Stimulated activated naive CD8-positive, alpha-beta T cell treated with anti-CD3 and anti-CD28 coated beads, Interleukin-15, amount 100 ng/mL, for 72 hours (primary cell): ENCODE data around the gene LNX2.

Source experiments
- ATAC-seq: fragments of 150-1000 bp; cut with Tn5 transposase; 2 replicates; pipeline ENCODE4 v1.10.0; 2021; ENCODE audit warnings: mild to moderate bottlenecking, moderate library complexity
- DNase-seq, 2 donors: peaks; one replicate each; pipeline ENCODE4 v3.0.0; 2021 to 2022
- H3K27ac Mint-ChIP-seq, 2 donors: one replicate each; pipeline ENCODE4 v1.8.0; 2022; ENCODE audit warnings: mild to moderate bottlenecking in 2 of 2, mixed read lengths in 2 of 2, moderate library complexity in 2 of 2
- H3K27me3 Mint-ChIP-seq: one replicate; pipeline ENCODE4 v1.8.0; 2022; ENCODE audit warnings: mixed read lengths
- H3K4me1 Mint-ChIP-seq: one replicate; pipeline ENCODE4 v1.8.0; 2022; ENCODE audit warnings: mild to moderate bottlenecking, mixed read lengths
- H3K4me3 Mint-ChIP-seq, 2 donors: one replicate each; pipeline ENCODE4 v1.8.0; 2022; ENCODE audit warnings: mild to moderate bottlenecking in 2 of 2, mixed read lengths in 2 of 2, moderate library complexity in 1 of 2
- H3K9me3 Mint-ChIP-seq, 2 donors: one replicate each; pipeline ENCODE4 v1.8.0; 2022; ENCODE audit warnings: mixed read lengths in 2 of 2

LNX2 gene

DNA sequence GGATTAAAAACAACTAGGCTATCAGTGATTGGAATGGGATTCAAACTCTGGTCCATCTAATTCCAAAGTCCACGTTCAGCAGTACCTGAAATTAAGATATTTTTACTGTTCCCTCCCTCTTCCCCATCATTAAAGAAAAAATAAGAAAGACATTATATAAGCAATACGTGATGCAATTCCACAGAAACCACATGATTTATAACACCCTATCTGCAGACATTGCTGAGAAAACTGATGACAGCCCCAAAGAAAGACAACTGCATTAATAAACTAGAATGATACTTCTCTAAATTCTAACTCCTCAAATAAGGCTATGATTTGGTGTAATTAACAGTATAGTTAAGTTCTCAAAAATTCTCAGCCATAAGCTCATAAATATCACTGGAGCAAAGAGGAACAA, 19.1 kb downstream of the LNX2 start:
- no peak for ATAC-seq
- Mint-ChIP-seq H3K4me1 (peaks cover 12% of the 10 kb centered on the region), H3K4me3 (no peak overlapping the region), H3K27me3 (no peaks in the 10 kb centered on the region), H3K27ac (no peak overlapping the region), H3K9me3 (peaks cover 0 to 7% of the 10 kb centered on the region in 2 donors)
- DNase-seq = no peak

DNA sequence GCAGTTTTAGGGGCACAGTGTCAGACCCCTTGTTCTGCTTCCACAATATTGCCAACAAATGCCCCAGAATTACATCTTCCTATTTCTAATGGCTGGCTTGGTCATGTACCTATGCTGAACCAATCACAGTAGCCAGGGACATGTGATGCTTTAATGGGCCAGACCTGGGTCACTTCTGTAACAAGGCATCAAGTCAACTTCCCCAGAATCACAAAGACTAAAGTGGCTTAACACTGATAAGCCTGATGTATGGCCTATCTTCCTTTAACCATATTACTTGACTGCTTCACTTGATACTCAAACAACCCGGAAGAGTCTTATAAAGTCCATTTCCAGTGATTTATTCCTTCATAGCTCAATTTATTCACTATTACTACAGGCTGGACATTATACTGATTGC, 19.6 kb downstream of the LNX2 start:
- ATAC-seq (no peak), DNase-seq (no peak)
- peaks cover 0 to 7% of the 10 kb centered on the region in 2 donors for H3K9me3 Mint-ChIP-seq
- H3K4me1 Mint-ChIP-seq = peaks cover 12% of the 10 kb centered on the region
- H3K27me3 Mint-ChIP-seq = no peaks in the 10 kb centered on the region
- no peak overlapping the region for H3K27ac Mint-ChIP-seq
- no peak overlapping the region for H3K4me3 Mint-ChIP-seq

DNA sequence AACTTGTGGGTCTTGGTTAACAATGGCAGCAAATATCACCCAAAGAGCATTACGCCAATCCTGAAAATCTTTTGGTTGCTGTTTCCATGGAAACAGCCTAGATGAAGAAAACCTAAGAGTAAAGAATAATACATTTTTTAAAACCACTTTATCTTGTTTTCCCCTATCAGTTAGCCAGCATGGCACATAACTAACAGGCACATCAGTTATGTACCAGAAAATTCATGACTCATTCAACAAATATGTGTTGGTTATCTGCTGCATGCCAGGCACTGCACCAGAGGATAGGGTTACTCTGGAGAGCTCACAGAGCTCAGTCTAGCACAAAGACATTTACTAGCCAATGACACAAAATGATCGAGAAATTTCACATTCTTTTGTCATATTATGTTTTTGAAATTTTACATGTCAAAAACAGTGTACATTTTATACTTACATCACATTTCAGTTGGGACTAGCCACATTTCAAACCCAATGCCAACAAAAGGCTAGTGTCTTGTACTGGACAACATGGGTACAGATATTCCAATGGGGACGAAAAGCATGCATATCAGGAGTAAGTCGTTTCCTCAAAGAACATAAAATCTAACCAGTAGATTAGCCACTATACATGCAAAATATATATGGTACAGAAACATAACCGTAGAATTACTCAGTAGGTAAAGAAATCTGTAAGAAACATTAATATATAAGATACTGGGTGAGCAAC, 20.3 kb downstream of the LNX2 start:
- peaks cover 12% of the 10 kb centered on the region for H3K4me1 Mint-ChIP-seq
- peaks cover 0 to 7% of the 10 kb centered on the region in 2 donors for H3K9me3 Mint-ChIP-seq
- DNase-seq (no peak), ATAC-seq (no peak)
- no peaks in the 10 kb centered on the region for H3K27me3 Mint-ChIP-seq
- H3K4me3 Mint-ChIP-seq = no peak overlapping the region
- no peak overlapping the region for H3K27ac Mint-ChIP-seq

DNA sequence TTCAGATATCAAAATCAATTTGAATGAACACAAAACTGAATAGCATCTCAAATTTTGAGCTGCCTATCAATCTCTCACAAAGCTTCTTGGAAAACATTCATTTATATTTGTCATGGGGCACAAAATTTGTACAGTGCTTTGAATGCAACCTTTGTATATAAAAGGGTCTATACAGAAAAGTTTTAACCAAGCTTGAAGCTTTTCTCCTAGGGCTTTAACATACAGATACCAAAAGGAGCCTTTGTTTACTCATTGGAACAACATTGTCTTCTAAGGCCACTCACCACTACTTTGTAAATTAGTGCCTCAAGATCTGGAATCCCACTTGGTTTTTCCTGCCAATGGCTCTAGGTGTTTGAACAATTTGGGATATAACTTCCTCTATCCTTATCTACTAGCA, 21.2 kb downstream of the LNX2 start:
- no peak for ATAC-seq
- peaks cover 9% of the 10 kb centered on the region for H3K4me1 Mint-ChIP-seq

DNA sequence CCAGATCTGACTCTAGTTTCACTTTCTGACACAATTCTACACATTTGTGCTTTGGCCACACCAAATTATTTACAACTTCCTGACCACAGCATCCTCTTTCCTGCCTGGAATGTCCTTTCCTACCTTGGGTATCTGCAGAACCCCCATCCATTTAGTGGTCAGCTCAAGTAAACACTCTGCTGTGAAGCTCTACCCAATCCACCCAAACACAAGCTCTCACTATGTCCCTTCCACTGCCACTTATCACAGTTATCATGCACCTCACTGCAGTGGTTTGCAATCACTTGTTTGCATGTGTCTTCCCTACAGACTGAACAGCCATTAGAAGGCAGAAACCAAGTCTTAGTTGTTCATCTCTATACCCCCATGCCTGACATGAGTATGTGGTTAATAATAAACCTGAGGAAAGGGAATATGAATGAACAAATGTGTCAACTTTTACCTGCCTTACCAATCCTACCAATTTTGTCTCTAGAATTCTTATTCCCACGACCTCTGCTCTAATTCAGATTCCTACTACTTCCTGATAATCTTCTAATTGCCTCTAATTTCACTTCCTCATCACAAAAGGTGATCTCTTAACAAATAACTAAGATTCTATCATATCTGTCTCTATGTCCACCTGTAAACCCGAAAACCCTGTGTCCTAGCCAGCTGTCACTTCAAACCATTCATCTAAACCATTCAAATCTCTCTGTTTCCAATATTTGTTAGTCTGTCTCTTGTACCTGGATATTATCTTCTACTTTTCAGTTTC, 25.1 kb downstream of the LNX2 start:
- Mint-ChIP-seq H3K27me3 (no peaks in the 10 kb centered on the region), H3K9me3 (no peaks in the 10 kb centered on the region), H3K4me3 (no peak overlapping the region), H3K4me1 (no peaks in the 10 kb centered on the region), H3K27ac (no peak overlapping the region)
- DNase-seq = no peak
- no peak for ATAC-seq

More for the DNA sequence above, 21.2 kb downstream of the LNX2 start:
- peaks cover 0 to 3% of the 10 kb centered on the region in 2 donors for H3K9me3 Mint-ChIP-seq
- no peak for DNase-seq
- no peak overlapping the region for H3K4me3 Mint-ChIP-seq
- no peak overlapping the region for H3K27ac Mint-ChIP-seq
- H3K27me3 Mint-ChIP-seq = no peaks in the 10 kb centered on the region

DNA sequence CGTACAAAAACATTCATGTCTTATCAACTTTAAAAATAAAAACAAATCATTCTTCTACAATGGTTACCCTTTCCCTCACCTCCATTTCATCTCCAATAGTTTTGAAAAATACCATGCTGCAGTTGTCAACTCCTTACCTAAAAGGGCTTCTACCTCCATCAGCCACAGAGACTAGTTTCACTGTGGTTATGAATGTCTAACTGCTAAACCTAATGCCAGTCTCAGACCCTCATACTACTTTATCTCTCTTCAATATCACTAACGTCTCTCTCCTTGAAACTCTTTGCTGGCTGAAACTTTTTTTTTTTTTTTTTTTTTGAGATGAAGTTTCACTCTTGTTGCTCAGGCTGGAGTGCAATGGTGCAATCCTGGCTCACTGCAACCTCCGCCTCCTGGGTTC, 27.1 kb downstream of the LNX2 start:
- ATAC-seq = peak; percentile 92
- no peak for DNase-seq
- no peaks in the 10 kb centered on the region for H3K27me3 Mint-ChIP-seq
- no peaks in the 10 kb centered on the region for H3K9me3 Mint-ChIP-seq
- no peaks in the 10 kb centered on the region for H3K4me1 Mint-ChIP-seq
- no peak overlapping the region for H3K4me3 Mint-ChIP-seq
- no peak overlapping the region for H3K27ac Mint-ChIP-seq

DNA sequence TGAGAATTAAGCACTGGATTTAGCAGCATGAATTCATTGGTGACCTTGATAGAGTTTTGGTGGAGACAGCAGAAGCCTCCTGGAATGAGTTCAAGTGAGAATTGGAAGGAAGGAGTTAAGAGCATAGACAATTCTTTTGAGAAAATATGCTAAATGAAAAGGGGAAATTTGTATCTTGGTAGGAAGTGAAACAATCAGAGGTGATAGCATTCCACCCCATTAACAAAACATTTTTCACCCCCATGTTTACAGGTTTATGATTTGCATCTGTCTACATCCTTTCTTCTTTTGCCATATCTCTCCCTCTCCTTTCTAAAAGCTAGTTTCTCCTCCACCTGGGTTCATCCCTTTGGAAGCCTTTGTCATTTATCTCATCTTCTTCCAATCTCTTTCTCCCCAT, 27.5 kb downstream of the LNX2 start:
- H3K27me3 Mint-ChIP-seq = no peaks in the 10 kb centered on the region
- no peaks in the 10 kb centered on the region for H3K4me1 Mint-ChIP-seq
- H3K27ac Mint-ChIP-seq = no peak overlapping the region
- ATAC-seq (no peak), DNase-seq (no peak)
- no peaks in the 10 kb centered on the region for H3K9me3 Mint-ChIP-seq
- H3K4me3 Mint-ChIP-seq = no peak overlapping the region

DNA sequence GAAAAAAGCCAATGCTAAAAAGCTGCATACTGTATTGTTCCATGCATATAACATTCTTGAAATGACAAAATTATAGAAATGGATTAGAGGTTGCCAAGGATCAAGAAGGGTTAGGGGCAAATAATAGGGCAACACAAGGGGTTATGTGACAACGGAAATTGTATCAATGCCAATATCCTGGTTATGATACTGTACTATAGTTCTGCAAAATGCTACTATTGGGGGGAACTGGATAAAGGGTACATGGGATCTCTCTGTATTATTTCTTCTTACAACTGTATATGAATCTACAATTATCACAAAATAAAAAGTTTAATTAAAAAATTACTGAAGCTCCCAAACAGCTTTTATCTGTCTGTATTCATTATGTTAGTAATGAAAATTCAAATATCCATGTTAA, 31.9 kb downstream of the LNX2 start:
- no peak for ATAC-seq
- Mint-ChIP-seq H3K4me1 (peaks cover 17% of the 10 kb centered on the region), H3K4me3 (no peak overlapping the region), H3K27ac (no peak overlapping the region), H3K27me3 (no peaks in the 10 kb centered on the region), H3K9me3 (no peaks in the 10 kb centered on the region)
- no peak for DNase-seq

DNA sequence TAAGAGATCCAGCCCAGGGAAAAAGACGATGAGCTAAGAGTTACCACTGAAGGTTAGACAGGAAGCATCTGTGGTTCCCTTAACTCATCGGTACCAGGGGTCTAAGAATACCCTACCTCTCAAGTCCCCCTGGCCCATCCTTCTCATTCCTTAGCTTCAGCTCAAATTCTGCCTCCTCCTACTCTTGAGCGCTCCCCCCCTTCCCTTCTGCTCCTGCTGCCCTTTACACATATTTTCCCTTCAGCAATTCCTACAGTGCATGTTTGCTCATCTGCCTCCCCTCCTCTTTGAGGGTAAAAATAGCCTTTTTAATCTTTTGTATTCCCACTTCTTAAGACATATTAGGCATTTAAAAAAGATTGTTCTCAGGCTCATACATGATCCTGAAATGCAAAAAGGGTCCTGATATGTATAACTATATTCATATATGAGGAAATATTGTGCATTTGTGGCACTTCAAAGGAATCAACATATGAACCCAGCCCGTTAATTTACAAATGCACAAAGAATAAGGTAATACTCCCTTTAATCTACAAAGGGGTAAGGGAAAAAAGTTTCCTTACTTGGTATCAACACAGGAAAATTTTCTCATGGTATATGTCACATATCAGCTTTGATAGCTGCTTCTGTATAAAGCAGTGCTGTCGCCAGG, 33.1 kb downstream of the LNX2 start:
- peaks cover 22% of the 10 kb centered on the region for H3K4me1 Mint-ChIP-seq
- ATAC-seq (no peak), DNase-seq (no peak)
- H3K9me3 Mint-ChIP-seq = no peaks in the 10 kb centered on the region
- H3K27me3 Mint-ChIP-seq = no peaks in the 10 kb centered on the region
- no peak overlapping the region for H3K27ac Mint-ChIP-seq
- H3K4me3 Mint-ChIP-seq = no peak overlapping the region

DNA sequence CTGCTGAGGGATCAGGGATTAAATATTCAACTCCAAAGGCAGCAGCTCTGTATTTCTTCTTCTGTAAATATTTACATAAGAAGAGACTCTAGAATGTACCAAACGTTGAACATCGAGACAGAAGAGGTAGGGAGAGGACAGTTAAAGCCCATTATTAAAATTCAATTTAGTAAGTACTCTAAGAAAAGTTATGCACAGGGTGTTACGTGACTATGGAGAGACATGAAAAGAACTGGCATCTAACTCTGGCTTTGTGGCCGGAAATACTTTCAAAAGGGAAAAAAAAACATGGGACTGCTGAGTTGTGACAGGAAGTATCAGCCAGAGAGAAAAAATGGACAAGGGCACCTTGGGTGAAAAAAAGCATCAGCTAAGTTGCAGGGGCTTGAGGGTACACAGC, 36.7 kb downstream of the LNX2 start:
- peak overlapping the region; percentile 5 to 23 for H3K4me3 Mint-ChIP-seq
- H3K27me3 Mint-ChIP-seq = no peaks in the 10 kb centered on the region
- ATAC-seq (no peak), DNase-seq (no peak)
- H3K27ac Mint-ChIP-seq = peak overlapping the region; percentile 37 to 59
- peaks cover 22% of the 10 kb centered on the region for H3K4me1 Mint-ChIP-seq
- H3K9me3 Mint-ChIP-seq = no peaks in the 10 kb centered on the region

DNA sequence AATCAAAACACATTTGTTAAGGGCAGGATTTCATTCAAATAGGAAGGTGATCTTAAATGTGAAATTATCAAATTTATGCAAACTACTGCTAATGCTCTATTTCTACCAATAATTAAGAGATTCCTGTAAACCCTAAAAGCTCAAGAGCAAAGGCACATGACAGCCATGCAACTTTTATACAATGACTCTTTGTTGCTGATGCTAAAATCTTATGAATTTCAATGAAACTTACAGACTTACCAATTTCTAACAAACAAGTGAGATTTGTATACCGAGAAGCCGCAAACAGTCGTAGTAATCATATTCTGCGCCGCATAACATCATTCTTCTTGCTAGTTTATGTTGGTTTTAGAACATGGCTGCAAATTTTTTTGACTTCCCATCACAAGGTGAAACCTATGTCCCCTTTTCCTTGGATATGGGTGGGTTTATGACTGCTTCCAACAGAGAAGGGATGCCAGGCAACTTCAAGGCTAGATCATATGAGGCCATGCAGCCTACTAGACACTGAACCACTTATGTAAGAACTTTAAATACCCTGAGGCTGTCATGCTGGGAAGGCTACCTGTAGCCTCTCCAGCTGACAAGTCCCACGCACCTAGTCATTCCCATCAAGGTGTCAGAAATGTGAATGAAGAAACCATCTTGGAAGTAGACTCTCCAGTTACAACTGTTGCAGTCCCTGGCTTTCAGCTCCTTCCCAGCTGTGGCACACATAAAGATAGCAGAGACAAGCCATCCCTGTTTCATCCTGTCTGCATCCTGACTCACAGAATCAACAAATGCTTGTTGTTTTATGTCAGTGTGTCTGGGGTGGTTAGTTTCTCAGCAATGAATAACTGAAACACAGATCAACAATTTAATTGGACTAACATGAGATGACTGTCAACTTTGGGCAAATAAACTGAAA, 42.0 kb downstream of the LNX2 start:
- no peaks in the 10 kb centered on the region for H3K9me3 Mint-ChIP-seq

DNA sequence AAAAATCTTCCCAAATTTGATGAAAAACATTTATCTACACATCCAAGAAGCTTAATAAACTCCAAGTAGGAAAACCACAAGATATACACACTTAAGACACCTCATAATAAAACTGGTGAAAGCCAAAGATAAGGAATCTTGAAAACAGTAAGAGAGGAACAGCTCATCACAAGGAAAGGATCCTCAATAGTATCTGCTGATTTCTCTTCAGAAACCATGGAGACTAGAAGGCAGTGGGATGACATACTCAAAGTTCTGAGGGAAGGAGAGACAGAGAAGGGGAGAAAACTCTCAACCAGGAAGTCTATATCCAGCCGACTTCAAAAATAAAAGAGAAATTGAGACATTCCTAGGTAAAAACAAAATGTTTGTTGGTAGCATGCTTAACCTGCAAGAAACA, 45.7 kb downstream of the LNX2 start:
- ATAC-seq = no peak
- H3K27me3 Mint-ChIP-seq = no peaks in the 10 kb centered on the region
- no peak overlapping the region for H3K4me3 Mint-ChIP-seq
- no peaks in the 10 kb centered on the region for H3K9me3 Mint-ChIP-seq
- H3K27ac Mint-ChIP-seq = no peak overlapping the region
- no peak for DNase-seq
- peaks cover 21% of the 10 kb centered on the region for H3K4me1 Mint-ChIP-seq

More for the DNA sequence above, 42.0 kb downstream of the LNX2 start:
- Mint-ChIP-seq H3K4me1 (peaks cover 7% of the 10 kb centered on the region), H3K27ac (no peak overlapping the region), H3K4me3 (no peak overlapping the region), H3K27me3 (no peaks in the 10 kb centered on the region)
- ATAC-seq (no peak), DNase-seq (no peak)

DNA sequence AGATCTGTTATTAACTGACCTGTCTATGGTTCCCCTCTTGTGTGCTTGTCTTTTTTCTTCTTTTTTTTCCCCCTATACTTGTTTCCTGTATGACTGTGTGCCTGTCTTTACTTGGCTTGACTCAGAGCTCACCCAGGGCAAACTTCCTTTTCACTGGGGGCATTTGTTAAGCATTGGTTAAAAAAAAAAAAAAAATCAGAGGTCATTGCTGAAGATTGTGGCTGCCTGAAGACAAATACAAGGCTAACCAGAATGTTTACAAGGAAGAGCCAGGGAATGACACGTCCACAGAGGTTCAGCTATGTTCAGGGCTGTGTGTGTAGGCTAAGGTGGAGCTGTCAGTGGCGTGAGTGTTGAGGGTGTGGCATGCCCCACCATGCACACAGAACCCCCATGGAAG, 47.1 kb downstream of the LNX2 start:
- DNase-seq (no peak), ATAC-seq (no peak)
- H3K4me1 Mint-ChIP-seq = peaks cover 21% of the 10 kb centered on the region
- H3K4me3 Mint-ChIP-seq = no peak overlapping the region
- no peaks in the 10 kb centered on the region for H3K9me3 Mint-ChIP-seq
- H3K27me3 Mint-ChIP-seq = no peaks in the 10 kb centered on the region
- H3K27ac Mint-ChIP-seq = no peak overlapping the region

DNA sequence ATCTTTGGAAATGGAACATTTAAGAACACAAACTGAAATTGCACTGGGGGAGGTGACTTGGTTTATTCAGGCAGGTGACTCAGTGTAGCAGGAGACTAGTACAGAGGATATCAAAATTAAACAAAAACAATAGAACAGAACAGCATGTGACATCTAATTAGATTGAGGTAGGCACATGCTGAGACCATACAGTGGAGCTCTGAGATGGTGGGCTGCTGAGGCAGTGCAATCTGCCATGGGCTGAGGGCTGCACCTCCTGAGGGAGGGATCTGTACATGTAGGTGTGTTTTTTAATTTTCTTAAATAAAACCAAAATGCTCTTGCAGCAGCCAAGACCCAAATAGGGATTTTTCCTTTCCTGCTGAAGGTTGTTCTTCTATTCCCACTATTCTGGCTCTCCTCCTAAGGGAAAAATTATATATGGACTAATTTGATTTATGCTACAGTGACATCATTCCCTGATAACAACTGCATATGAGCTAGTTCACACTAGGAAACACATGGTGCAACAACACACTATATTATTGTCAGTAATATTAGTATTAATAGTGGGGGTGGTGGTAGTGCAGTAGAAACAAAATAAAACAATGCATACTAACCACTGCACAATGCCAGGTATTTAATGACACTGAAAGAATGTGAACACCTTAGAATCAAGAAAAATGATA, 48.0 kb downstream of the LNX2 start:
- Mint-ChIP-seq H3K27ac (no peak overlapping the region), H3K4me1 (peaks cover 21% of the 10 kb centered on the region), H3K27me3 (no peaks in the 10 kb centered on the region), H3K4me3 (no peak overlapping the region), H3K9me3 (no peaks in the 10 kb centered on the region)
- no peak for DNase-seq
- ATAC-seq = no peak

DNA sequence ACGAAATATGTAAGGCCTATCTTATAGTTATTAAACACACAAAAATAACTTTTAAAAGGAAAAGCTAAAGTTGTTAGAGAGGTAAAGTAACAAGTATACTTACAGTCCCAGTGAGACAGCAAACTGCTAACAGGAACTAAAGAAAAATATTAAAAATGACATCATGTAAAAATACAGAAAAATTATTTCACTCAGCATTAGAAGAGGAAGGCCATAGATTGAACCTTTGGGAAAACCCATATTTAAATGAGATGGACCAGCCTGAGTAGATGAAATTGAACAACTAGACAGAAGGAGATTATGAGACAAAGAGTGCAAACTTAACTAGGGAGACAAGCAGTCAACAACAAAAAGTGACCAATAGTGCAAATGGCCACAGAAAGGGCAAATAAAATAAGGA, 49.4 kb downstream of the LNX2 start:
- ATAC-seq (no peak), DNase-seq (no peak)
- Mint-ChIP-seq H3K9me3 (no peaks in the 10 kb centered on the region), H3K27me3 (no peaks in the 10 kb centered on the region), H3K27ac (no peak overlapping the region), H3K4me1 (peaks cover 21% of the 10 kb centered on the region), H3K4me3 (no peak overlapping the region)
